NCI-H82 treated with DMSO at 0.1 percent for 48 hours (cell line): ENCODE results near the gene GNB5.

Experiments
- DNase-seq: peaks from one replicate; lab custom pipeline; 2025; ENCODE audit not compliant: unreplicated experiment; lab: John Stamatoyannopoulos, UW

Gene GNB5

DNA sequence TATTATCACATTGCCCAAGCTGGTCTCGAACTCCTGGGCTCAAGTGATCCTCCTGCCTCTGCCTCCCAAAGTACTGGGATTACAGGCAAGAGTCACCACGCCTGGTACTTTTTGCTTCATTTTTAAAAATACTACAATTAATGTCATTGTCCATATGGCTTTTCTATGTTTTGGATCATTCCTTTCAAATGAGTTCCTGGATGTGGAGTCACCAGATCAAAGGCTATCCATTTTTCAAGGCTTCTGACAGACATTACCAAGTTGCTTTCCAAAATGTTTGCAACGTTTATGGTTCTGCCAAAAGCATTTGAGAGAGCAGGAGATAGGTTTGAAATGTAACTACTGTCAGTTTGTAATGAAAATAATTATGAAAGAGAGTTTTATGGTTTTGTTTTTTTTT, 44.4 kb downstream of the GNB5 start:
- DNase-seq, result no peak

DNA sequence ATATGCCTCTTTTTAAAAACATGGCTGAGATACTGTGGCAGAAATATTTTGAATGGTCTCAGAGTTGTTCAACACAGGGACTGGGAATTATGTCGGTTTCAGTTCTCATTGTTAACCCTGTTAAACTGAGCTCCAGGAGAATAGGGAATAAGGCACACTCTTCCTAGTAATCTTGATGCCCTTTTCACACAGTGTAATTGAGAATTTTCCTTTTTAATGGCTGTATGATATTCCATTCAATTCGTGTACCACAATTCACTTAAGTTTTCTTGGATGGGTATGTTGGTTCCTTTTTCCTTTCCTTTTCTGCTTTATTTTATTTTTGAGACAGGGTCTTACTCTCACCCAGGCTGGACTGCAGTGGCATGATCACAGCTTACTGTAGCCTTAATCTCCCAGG, 44.9 kb downstream of the GNB5 start:
- DNase-seq, result no peak

GRCh38 chr15:52144656-52145178, 46.5 kb downstream of the GNB5 start:
- no peak for DNase-seq

DNA sequence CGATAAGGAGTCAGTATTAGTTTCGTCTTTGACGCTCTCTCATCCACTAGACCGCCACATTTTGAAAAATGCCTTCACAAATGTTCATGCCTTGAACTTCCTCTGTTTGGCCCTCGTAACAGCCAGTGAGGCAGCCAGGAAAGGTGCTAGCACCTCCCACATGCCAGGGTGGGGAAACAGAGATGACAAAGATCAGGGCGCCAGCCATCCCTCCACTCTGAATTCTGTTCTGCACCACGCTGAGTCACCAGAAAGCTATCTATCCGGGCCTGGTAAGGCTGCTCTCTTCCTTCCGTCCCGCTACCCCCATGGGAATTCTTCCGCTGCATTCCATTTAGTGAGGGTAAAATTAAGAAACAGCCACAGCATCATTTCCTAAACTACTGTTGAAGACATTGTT, 47.3 kb downstream of the GNB5 start:
- DNase-seq, result no peak

- no peak for DNase-seq
Measured at GRCh38 chr15:52140646-52141045, 50.5 kb downstream of the GNB5 start.

DNA sequence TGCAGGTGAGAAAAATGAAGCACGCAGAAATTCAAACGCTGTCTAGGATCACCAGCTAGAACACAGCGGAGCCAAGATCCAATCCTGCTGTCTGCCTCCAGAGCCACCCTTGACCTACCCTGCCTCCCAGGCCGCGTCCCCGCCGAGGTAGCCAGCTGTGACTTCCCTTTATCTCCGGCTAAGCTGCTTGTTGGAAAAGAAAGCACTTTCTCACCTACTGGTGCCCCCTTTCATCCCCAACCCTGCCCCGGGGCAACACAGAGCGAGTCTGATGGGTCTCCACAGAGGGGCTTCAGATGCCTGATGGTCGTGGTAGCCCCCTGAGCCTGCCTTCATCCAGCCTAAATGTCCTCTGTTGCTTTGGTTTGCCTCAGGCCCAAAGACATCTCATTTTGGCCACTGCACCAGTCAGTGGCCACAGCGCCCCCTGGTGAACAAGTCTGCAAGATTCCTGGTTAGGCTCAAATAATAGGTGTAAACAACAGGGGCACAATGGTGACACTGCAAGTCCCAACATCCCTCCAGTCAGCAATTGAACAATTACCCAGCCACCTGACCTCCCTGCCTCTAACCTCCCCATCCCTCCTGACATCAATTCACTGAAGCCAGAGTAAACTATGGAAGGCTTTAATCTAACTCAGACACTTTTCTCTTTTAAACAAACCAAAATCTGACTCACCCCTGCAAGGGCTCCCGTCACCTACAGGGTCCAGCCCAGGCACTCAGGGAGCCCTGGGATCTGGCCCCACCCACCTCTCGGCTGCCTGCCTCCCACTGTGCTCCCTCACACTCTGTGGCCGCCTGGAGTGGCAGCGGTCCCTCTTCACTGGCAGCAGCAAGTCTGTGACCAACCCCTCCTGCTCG, 51.4 kb downstream of the GNB5 start:
- peak; percentile 27 for DNase-seq

GRCh38 chr15:52137432-52138357, 53.5 kb downstream of the GNB5 start:
- no peak for DNase-seq

GRCh38 chr15:52136442-52136980, 54.7 kb downstream of the GNB5 start:
- DNase-seq, result peak; percentile 24

GRCh38 chr15:52134502-52135144, 56.6 kb downstream of the GNB5 start:
- DNase-seq, result no peak

DNA sequence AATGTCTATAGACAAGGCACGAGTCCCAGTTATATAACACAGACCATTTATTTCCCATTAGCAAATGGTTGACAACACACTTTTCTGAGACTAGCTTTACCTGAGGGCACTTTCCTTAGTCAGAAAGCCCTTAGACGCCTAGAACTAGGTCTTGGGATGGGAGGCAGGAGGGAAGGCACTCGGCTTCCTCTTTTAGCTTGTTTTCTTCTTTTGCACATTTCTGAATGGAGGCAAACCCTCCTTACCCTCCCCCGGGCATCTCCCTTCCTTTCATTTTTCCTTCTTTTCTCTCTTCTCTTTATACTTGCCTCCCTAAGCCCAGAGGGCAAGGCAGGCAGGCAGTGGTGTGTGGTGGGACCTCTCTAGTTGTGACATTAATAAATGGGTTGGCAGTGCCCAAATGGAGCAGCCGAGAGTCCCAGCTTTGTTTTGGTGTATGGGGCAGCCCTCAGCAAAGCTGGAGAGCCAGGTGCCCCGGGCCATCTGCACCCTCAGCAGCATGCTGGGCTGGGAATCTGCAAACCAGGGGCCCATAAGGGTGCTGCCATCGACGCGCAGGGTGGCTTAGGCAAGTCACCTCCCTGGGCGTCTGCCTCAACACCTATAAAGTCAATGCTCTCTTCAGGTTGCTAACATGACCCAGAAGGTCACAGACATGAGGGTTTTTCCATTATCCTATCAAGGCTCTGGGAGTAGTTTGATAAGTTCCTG, 57.5 kb downstream of the GNB5 start:
- no peak for DNase-seq

- no peak for DNase-seq
Measured at GRCh38 chr15:52132066-52132465, 59.1 kb downstream of the GNB5 start.

- DNase-seq, result no peak
Measured at GRCh38 chr15:52128568-52128967, 62.6 kb downstream of the GNB5 start.

- no peak for DNase-seq
Measured at GRCh38 chr15:52124270-52124880, 66.8 kb downstream of the GNB5 start.

- DNase-seq, result no peak
Measured at GRCh38 chr15:52121896-52122295, 69.3 kb downstream of the GNB5 start.

GRCh38 chr15:52121006-52121405, 70.2 kb downstream of the GNB5 start:
- no peak for DNase-seq

DNA sequence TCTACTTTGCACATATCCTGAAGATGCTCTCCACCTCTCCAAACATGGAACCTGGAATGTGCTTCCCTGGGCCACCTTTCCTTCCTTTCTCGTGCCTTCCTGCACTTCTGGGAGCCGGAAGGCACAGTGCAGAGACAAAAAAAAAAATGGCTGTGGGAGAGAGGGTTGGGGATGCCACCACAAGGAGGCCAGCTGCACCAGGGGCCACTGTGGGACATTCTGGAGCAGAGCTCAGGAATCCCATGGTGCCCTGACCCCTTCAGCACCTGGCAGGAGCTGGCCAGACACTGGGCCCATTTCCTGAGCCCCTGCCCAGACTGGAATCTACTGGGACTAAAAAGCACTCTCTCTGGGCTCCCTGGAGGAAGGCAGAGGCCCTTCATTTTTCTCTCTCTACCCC, 70.7 kb downstream of the GNB5 start:
- no peak for DNase-seq

DNA sequence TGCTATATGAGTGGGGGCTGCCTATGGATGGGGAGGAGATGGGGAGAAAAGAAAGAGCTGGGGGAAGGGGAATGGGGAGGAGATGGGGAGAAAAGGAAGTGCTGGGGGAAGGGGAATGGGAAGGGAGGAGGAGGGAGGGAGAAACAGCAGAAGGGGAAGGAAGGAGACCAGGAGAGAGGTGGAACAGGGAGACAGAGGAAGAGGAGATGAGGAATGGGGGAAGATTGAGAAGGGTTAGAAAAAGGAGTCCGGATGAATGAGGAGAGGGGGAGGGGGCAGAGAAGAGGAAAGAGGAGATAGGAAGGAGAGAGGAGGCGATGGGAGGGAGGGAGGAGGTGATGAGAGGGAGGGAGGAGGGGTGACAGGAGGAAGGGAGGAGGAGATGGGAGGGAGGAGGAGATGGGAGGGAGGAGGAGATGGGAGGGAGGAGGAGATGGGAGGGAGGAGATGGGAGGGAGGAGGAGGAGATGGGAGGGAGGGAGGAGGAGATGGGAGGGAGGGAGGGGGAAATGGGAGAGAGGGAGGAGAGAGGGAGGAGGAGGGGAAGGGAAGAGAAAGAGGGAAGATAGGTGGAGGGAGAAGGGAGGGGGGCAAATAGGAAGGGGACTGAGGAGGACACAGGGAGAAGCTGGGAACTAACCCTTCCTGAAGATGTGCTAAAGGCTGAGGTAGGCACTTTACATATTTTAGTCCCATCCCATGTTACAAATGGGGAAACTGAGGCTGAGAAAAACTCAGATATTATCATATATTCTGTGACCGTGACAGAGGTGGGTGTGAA, 72.0 kb downstream of the GNB5 start:
- no peak for DNase-seq

GRCh38 chr15:52117549-52117948, 73.6 kb downstream of the GNB5 start:
- no peak for DNase-seq
